ENCODE results near the gene RAB27B. TPM values are rescaled to one million over a fixed set of nuclear protein-coding genes. Genes with fewer than 3 reads are reported as not detected.

Gene RAB27B
- polyA plus RNA-seq (2011; rRNA removed): 1.4 and 1.9 TPM in 2 replicates
- polyA minus RNA-seq (2011; rRNA and poly(A)+ RNA removed): 0.97 and 1.2 TPM in 2 replicates

GRCh38 chr18:54828281-54828881 lies at the start of gene RAB27B:
Gene RAB27B (plus strand): TSS chr18:54828477. CDS start chr18:54877586, 49,109 bp downstream.
- ChIA-PET POLR2A (interaction anchor here (0.7 kb wide), 1 partner anchor 1813 kb away, joined by 3 read pairs; no protein-coding TSS in a partner anchor), CTCF (no interaction called here)
- Histone ChIP-seq H3K27me3 (ENCODE audit: control insufficient read depth, insufficient read depth, low read length) (no peaks in the 10 kb centered on the region), H3K9me3 (ENCODE audit: control insufficient read depth, insufficient read depth, low read length) (peaks cover 4% of the 10 kb centered on the region; the same call in 1 of the 2 replicates), H3K27ac (ENCODE audit: low read depth, low read length) (peak within 1 kb of the TSS; percentile 59), H3K4me3 (ENCODE audit: low read depth, low read length) (peak within 1 kb of the TSS; percentile 74)
- TF ChIP-seq CTCF (IDR thresholded peaks at IDR 0.05; ENCODE audit: low read depth, low read length): no peak
- DNase-seq (ENCODE audit: low read depth, low spot score): peak; percentile 55

GRCh38 chr18:54780285-54780861 lies 47.9 kb upstream of the RAB27B start:
- CTCF ChIA-PET: no interaction called here

GRCh38 chr18:54780970-54781369 lies 47.3 kb upstream of the RAB27B start:
- CTCF ChIA-PET: interaction anchor here (1.2 kb wide), 1 partner anchor 202 kb away, joined by 5 read pairs; no protein-coding TSS in a partner anchor
- POLR2A ChIA-PET: no interaction called here

More at GRCh38 chr18:54780285-54780861, 47.9 kb upstream of the RAB27B start:
- no peak for DNase-seq (ENCODE audit: low read depth, low spot score)
- Histone ChIP-seq H3K27me3 (ENCODE audit: control insufficient read depth, insufficient read depth, low read length) (no peaks in the 10 kb centered on the region), H3K9me3 (ENCODE audit: control insufficient read depth, insufficient read depth, low read length) (0 out of 2 replicates have a peak, but pooled peaks cover 3% of the 10 kb centered on the region), H3K4me3 (ENCODE audit: low read depth, low read length) (no peak overlapping the region), H3K27ac (ENCODE audit: low read depth, low read length) (peak overlapping the region; percentile 0)
- TF ChIP-seq CTCF (IDR thresholded peaks at IDR 0.05; ENCODE audit: low read depth, low read length): no peak
- POLR2A ChIA-PET: no interaction called here

GRCh38 chr18:54783139-54783538 lies 45.1 kb upstream of the RAB27B start:
- DNase-seq (ENCODE audit: low read depth, low spot score): no peak
- POLR2A ChIA-PET: no interaction called here

More at GRCh38 chr18:54780970-54781369, 47.3 kb upstream of the RAB27B start:
- no peak for DNase-seq (ENCODE audit: low read depth, low spot score)
- no peak overlapping the region for H3K4me3 ChIP-seq (ENCODE audit: low read depth, low read length)
- TF ChIP-seq CTCF (IDR thresholded peaks at IDR 0.05; ENCODE audit: low read depth, low read length): no peak
- H3K9me3 ChIP-seq (ENCODE audit: control insufficient read depth, insufficient read depth, low read length): 0 out of 2 replicates have a peak, but pooled peaks cover 3% of the 10 kb centered on the region
- H3K27me3 ChIP-seq (ENCODE audit: control insufficient read depth, insufficient read depth, low read length): no peaks in the 10 kb centered on the region
- peak overlapping the region; percentile 0 for H3K27ac ChIP-seq (ENCODE audit: low read depth, low read length)

More at GRCh38 chr18:54783139-54783538, 45.1 kb upstream of the RAB27B start:
- no peak overlapping the region for H3K4me3 ChIP-seq (ENCODE audit: low read depth, low read length)
- H3K9me3 ChIP-seq (ENCODE audit: control insufficient read depth, insufficient read depth, low read length): 0 out of 2 replicates have a peak, but pooled peaks cover 3% of the 10 kb centered on the region
- CTCF ChIA-PET: no interaction called here
- no peaks in the 10 kb centered on the region for H3K27me3 ChIP-seq (ENCODE audit: control insufficient read depth, insufficient read depth, low read length)
- TF ChIP-seq CTCF (IDR thresholded peaks at IDR 0.05; ENCODE audit: low read depth, low read length): no peak
- H3K27ac ChIP-seq (ENCODE audit: low read depth, low read length): no peak overlapping the region

Data from AG04450 (cell line).